Esophagus muscularis mucosa (tissue), 4 donors: ENCODE results near the gene C2orf69.

Experiments
- EP300 ChIP-seq: sonication (generic); formaldehyde crosslinking; IDR thresholded peaks from one replicate; pipeline ENCODE4 v1.6.1; 2017; ENCODE audit warnings: antibody characterized with exemption
- POLR2AphosphoS5 ChIP-seq, 2 donors: sonication (generic); formaldehyde crosslinking; IDR thresholded peaks; one replicate each; pipeline ENCODE4 v1.6.1; 2017; ENCODE audit warnings: antibody characterized with exemption in 2 of 2
- TF ChIP-seq, protein P1 (sequence below), 3 experiments: fragments of 200-600 bp in 2 of 3; fragments of 450-650 bp in 1 of 3; sonication (generic) in 2 of 3; IDR thresholded peaks; one replicate each; pipeline ENCODE4 v1.5.1; 2017 to 2019; ENCODE audit warnings: antibody characterized with exemption in 3 of 3, mild to moderate bottlenecking in 2 of 3, moderate library complexity in 1 of 3

- TF ChIP-seq POLR2AphosphoS5 (IDR thresholded peaks at IDR 0.05) (no peak), EP300 (no peak)
- TF ChIP-seq, protein P1, sequence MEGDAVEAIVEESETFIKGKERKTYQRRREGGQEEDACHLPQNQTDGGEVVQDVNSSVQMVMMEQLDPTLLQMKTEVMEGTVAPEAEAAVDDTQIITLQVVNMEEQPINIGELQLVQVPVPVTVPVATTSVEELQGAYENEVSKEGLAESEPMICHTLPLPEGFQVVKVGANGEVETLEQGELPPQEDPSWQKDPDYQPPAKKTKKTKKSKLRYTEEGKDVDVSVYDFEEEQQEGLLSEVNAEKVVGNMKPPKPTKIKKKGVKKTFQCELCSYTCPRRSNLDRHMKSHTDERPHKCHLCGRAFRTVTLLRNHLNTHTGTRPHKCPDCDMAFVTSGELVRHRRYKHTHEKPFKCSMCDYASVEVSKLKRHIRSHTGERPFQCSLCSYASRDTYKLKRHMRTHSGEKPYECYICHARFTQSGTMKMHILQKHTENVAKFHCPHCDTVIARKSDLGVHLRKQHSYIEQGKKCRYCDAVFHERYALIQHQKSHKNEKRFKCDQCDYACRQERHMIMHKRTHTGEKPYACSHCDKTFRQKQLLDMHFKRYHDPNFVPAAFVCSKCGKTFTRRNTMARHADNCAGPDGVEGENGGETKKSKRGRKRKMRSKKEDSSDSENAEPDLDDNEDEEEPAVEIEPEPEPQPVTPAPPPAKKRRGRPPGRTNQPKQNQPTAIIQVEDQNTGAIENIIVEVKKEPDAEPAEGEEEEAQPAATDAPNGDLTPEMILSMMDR (IDR thresholded peaks at IDR 0.05), result no peak
Observed at GRCh38 chr2:199936554-199936953, 25.5 kb downstream of the C2orf69 start.
